ENCODE data around the gene AKAP13.

DNA sequence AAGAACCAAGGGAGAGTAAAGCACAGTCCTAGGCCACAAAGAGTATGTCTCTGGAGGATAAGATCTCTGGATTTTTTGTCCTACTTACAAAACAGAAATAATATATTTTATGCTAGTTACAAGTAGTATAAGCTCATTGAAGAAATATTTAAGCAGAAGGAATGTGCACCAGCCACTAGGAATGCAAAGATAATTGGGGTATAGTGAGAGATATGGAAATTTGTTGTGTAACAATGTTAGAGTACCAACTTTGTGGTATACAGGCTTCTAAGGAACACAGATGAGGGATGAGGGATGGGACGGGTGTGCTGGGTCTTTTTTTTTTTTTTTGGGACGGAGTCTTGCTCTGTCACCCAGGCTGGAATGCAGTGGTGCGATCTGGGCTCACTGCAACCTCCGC, 26.5 kb downstream of the AKAP13 start:
- TF ChIP-seq, protein P1, sequence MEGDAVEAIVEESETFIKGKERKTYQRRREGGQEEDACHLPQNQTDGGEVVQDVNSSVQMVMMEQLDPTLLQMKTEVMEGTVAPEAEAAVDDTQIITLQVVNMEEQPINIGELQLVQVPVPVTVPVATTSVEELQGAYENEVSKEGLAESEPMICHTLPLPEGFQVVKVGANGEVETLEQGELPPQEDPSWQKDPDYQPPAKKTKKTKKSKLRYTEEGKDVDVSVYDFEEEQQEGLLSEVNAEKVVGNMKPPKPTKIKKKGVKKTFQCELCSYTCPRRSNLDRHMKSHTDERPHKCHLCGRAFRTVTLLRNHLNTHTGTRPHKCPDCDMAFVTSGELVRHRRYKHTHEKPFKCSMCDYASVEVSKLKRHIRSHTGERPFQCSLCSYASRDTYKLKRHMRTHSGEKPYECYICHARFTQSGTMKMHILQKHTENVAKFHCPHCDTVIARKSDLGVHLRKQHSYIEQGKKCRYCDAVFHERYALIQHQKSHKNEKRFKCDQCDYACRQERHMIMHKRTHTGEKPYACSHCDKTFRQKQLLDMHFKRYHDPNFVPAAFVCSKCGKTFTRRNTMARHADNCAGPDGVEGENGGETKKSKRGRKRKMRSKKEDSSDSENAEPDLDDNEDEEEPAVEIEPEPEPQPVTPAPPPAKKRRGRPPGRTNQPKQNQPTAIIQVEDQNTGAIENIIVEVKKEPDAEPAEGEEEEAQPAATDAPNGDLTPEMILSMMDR (conservative IDR thresholded peaks at IDR 0.05; ENCODE audit: low read depth, low read length), result no peak
- no peak for TF ChIP-seq EZH2 (IDR thresholded peaks at IDR 0.05; ENCODE audit: borderline replicate concordance, low read depth, low read length, poor library complexity, severe bottlenecking)

Data from A673 (cell line).